ENCODE data around the gene ESR2. TPM values are rescaled to one million over a fixed set of nuclear protein-coding genes. Genes with fewer than 3 reads are reported as not detected.

ESR2 gene
- polyA plus RNA-seq, 3 donors, result 0.04 TPM; not detected in 2

DNA sequence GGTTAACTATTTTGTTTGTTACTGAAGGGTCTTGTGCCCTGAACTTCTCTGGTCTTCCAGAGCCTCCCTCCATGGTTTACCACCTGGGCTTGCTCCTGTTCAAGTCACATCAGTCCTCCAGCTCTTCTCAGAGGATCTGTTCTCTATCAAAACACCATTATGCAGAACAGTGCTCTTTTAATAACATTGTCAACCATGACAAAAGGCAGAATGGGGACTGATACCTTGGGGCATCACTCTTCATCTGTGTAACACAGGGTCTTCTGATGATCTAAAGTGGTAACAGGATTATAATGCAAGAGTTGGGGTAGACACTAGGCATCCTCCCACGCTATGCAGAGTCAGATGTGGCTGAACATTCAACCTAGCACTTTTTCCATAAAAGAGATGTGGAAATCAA lies 38.4 kb downstream of the ESR2 start:
- Mint-ChIP-seq H3K4me1 (no peaks in the 10 kb centered on the region), H3K36me3 (no peaks in the 10 kb centered on the region), H3K4me3 (no peak overlapping the region), H3K27ac (no peak overlapping the region), H3K9me3 (no peaks in the 10 kb centered on the region), H3K27me3 (ENCODE audit: low read depth in 3 of 3) (peaks cover 0 to 4% (median 4%) of the 10 kb centered on the region in 3 donors)
- Histone ChIP-seq H3K36me3 (replicated peaks in 1 of 2; ENCODE audit: control insufficient read depth in 1 of 2, insufficient read depth in 2 of 2, low read length in 2 of 2) (no peaks in the 10 kb centered on the region), H3K79me2 (ENCODE audit: insufficient read depth, low read length) (no peaks in the 10 kb centered on the region), H3K4me3 (replicated peaks in 1 of 3; ENCODE audit: low read depth in 2 of 3, low read length in 3 of 3) (no peak overlapping the region), H3K27me3 (ENCODE audit: control insufficient read depth in 2 of 2, insufficient read depth in 2 of 2, low read length in 2 of 2) (no peaks in the 10 kb centered on the region), H3K27ac (ENCODE audit: low read depth in 1 of 2, low read length in 2 of 2) (no peak overlapping the region), H2AFZ (ENCODE audit: insufficient read depth, low read depth, low read length, poor library complexity, severe bottlenecking) (no peak overlapping the region), H3K9me3 (replicated peaks in 1 of 2; ENCODE audit: control insufficient read depth in 1 of 2, insufficient read depth in 1 of 2, low read length in 2 of 2) (no peaks in the 10 kb centered on the region), H3K9ac (ENCODE audit: insufficient read depth, low read length, poor library complexity, severe bottlenecking) (no peak overlapping the region), H3K4me1 (ENCODE audit: control insufficient read depth in 1 of 2, insufficient read depth in 2 of 2, low read length in 2 of 2) (no peaks in the 10 kb centered on the region), H4K20me1 (ENCODE audit: insufficient read depth, low read length) (no peaks in the 10 kb centered on the region), H3K4me2 (replicated peaks; ENCODE audit: extremely low read depth, low read length, poor library complexity, severe bottlenecking) (no peak overlapping the region)
- DNase-seq, result no peak
- TF ChIP-seq CTCF (IDR thresholded peaks at IDR 0.05), result no peak
- intact Hi-C loops (cut with micrococcal nuclease), result no loop called here
- WGBS (ENCODE audit: insufficient coverage), result no CpG with 5 or more reads among the region's 1 CpG

DNA sequence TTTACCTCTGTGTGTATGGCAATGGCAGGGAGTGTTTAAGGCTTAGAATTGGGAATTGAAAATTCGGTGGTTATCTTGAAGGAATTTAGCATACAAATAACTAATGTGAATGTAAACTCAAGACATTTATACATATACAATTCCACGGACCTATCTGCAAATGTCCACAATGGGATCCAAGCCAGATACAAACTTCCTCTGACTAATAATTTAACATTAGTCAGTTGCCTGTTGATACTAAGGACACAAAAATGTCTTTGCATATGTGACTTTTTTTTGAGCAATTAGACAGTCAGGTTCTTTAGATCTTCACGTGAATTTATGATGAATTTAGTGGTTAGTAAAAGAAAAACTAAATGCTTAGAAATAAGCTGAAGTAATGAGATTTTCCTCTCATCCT lies 40.5 kb downstream of the ESR2 start:
- H3K9ac ChIP-seq (ENCODE audit: insufficient read depth, low read length, poor library complexity, severe bottlenecking), result no peak overlapping the region
- no peaks in the 10 kb centered on the region for H3K4me1 ChIP-seq (ENCODE audit: control insufficient read depth in 1 of 2, insufficient read depth in 2 of 2, low read length in 2 of 2)
- H3K27me3 ChIP-seq (ENCODE audit: control insufficient read depth in 2 of 2, insufficient read depth in 2 of 2, low read length in 2 of 2), result no peaks in the 10 kb centered on the region
- no peaks in the 10 kb centered on the region for H3K9me3 ChIP-seq (replicated peaks in 1 of 2; ENCODE audit: control insufficient read depth in 1 of 2, insufficient read depth in 1 of 2, low read length in 2 of 2)
- H3K27ac ChIP-seq (ENCODE audit: low read depth in 1 of 2, low read length in 2 of 2), result no peak overlapping the region
- Mint-ChIP-seq H3K9me3 (no peaks in the 10 kb centered on the region), H3K36me3 (no peaks in the 10 kb centered on the region), H3K4me1 (no peaks in the 10 kb centered on the region), H3K4me3 (no peak overlapping the region), H3K27me3 (ENCODE audit: low read depth in 3 of 3) (peaks cover 0 to 4% (median 4%) of the 10 kb centered on the region in 3 donors), H3K27ac (no peak overlapping the region)
- no peaks in the 10 kb centered on the region for H3K36me3 ChIP-seq (replicated peaks in 1 of 2; ENCODE audit: control insufficient read depth in 1 of 2, insufficient read depth in 2 of 2, low read length in 2 of 2)
- no peak overlapping the region for H2AFZ ChIP-seq (ENCODE audit: insufficient read depth, low read depth, low read length, poor library complexity, severe bottlenecking)
- H3K79me2 ChIP-seq (ENCODE audit: insufficient read depth, low read length), result no peaks in the 10 kb centered on the region
- H4K20me1 ChIP-seq (ENCODE audit: insufficient read depth, low read length), result no peaks in the 10 kb centered on the region
- TF ChIP-seq CTCF (IDR thresholded peaks at IDR 0.05), result no peak
- no peak overlapping the region for H3K4me2 ChIP-seq (replicated peaks; ENCODE audit: extremely low read depth, low read length, poor library complexity, severe bottlenecking)
- DNase-seq, result no peak
- WGBS (ENCODE audit: insufficient coverage), result no CpG with 5 or more reads among the region's 3 CpGs
- intact Hi-C loops (cut with micrococcal nuclease), result no loop called here
- H3K4me3 ChIP-seq (replicated peaks in 1 of 3; ENCODE audit: low read depth in 2 of 3, low read length in 3 of 3), result no peak overlapping the region

Data from CD14-positive monocyte (primary cell).